Left ventricle myocardium inferior (tissue), 1 donor: ENCODE results near the gene MAML3. TPM values are rescaled to one million over a fixed set of nuclear protein-coding genes. Genes with fewer than 3 reads are reported as not detected.

ENCODE experiments used
- DNase-seq: peaks from one replicate; pipeline ENCODE4 v3.0.0-alpha.2; 2020
- H3K27ac ChIP-seq: fragments of 200-600 bp; replicated peaks from 2 replicates; pipeline ENCODE4 v1.8.0; 2021
- H3K27me3 ChIP-seq: fragments of 200-600 bp; 2 replicates; pipeline ENCODE4 v1.8.0; 2021; ENCODE audit warnings: low read depth
- H3K36me3 ChIP-seq: fragments of 200-600 bp; 2 replicates; pipeline ENCODE4 v1.8.0; 2021
- H3K4me1 ChIP-seq: fragments of 200-600 bp; 2 replicates; pipeline ENCODE4 v1.8.0; 2021
- H3K4me3 ChIP-seq: fragments of 200-600 bp; 2 replicates; pipeline ENCODE4 v1.8.0; 2021; ENCODE audit warnings: mild to moderate bottlenecking, moderate library complexity
- H3K9me3 ChIP-seq: fragments of 200-600 bp; replicated peaks from 2 replicates; pipeline ENCODE4 v1.8.0; 2021
- intact Hi-C: fragments of 100-400 bp; cut with micrococcal nuclease; formaldehyde crosslinking; loops from one replicate; pipeline ENCODE4 v1.11.0; 2022
- total RNA-seq: library from RNA; stranded (reverse); fragmentation: NEBNext Ultra II Directional; extraction: Animal tissue kit (Norgen Biotek cat#: 25700); gene quantifications from one replicate; pipeline ENCODE4 v1.2.1, GENCODE V29; 2021
- TF ChIP-seq, protein P1 (sequence below): fragments of 200-600 bp; IDR thresholded peaks from 2 replicates; pipeline ENCODE4 v1.8.0; 2021; ENCODE audit warnings: antibody characterized with exemption, mild to moderate bottlenecking, borderline replicate concordance
- donor health status: DM: no; HTN: yes; CAD: no; lungs with severe emphysema.

Gene MAML3
- total RNA-seq, 1 donor from 2014 or later, result 2.6 TPM

DNA sequence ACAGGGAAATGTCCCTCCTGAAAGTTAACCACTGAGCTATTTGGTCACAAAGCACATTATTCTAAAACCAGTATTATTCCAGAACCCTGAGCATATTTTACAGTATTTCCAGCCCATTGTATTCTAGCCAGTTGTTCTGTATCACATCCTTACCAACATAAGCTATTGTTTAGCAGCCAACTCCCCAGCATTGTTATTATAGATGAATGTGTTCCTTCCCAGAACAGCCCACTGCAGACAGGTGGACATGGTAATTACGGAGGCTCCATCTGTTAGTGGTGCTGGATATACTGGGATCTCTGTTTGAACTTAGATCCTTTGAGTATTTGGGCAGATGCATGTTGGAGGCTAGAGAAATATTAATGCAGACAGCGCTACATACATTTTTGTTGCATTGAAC lies 362.3 kb downstream of the MAML3 start:
- no peak overlapping the region for H3K4me3 ChIP-seq
- H3K36me3 ChIP-seq, result no peaks in the 10 kb centered on the region
- H3K27me3 ChIP-seq, result no peaks in the 10 kb centered on the region
- peak overlapping the region; percentile 64 for H3K27ac ChIP-seq
- H3K9me3 ChIP-seq, result no peaks in the 10 kb centered on the region
- intact Hi-C loops, result no loop called here
- TF ChIP-seq, protein P1, sequence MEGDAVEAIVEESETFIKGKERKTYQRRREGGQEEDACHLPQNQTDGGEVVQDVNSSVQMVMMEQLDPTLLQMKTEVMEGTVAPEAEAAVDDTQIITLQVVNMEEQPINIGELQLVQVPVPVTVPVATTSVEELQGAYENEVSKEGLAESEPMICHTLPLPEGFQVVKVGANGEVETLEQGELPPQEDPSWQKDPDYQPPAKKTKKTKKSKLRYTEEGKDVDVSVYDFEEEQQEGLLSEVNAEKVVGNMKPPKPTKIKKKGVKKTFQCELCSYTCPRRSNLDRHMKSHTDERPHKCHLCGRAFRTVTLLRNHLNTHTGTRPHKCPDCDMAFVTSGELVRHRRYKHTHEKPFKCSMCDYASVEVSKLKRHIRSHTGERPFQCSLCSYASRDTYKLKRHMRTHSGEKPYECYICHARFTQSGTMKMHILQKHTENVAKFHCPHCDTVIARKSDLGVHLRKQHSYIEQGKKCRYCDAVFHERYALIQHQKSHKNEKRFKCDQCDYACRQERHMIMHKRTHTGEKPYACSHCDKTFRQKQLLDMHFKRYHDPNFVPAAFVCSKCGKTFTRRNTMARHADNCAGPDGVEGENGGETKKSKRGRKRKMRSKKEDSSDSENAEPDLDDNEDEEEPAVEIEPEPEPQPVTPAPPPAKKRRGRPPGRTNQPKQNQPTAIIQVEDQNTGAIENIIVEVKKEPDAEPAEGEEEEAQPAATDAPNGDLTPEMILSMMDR, result no peak
- peaks cover 21% of the 10 kb centered on the region for H3K4me1 ChIP-seq
- DNase-seq, result no peak

DNA sequence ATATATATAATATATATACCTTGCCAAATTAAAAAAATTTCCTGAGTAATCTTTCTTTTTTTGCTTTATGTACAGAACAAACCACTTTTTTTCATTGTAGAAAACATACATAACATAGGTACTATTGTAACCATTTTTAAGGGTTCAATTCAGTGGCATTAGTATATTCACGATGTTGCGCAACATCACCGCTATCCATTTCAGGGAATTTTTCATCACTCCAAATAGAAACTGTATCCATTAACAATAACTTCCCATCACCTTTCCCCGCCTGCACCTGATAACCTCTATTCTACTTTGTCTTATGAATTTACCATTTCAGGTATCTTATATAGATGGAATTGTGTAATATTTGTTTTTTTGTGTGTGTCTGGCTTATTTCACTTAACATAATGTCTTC lies 363.7 kb downstream of the MAML3 start:
- H3K9me3 ChIP-seq, result no peaks in the 10 kb centered on the region
- TF ChIP-seq, protein P1, result no peak
- H3K4me3 ChIP-seq, result no peak overlapping the region
- H3K27me3 ChIP-seq, result no peaks in the 10 kb centered on the region
- peaks cover 21% of the 10 kb centered on the region for H3K4me1 ChIP-seq
- intact Hi-C loops, result no loop called here
- no peak overlapping the region for H3K27ac ChIP-seq
- no peak for DNase-seq
- no peaks in the 10 kb centered on the region for H3K36me3 ChIP-seq

DNA sequence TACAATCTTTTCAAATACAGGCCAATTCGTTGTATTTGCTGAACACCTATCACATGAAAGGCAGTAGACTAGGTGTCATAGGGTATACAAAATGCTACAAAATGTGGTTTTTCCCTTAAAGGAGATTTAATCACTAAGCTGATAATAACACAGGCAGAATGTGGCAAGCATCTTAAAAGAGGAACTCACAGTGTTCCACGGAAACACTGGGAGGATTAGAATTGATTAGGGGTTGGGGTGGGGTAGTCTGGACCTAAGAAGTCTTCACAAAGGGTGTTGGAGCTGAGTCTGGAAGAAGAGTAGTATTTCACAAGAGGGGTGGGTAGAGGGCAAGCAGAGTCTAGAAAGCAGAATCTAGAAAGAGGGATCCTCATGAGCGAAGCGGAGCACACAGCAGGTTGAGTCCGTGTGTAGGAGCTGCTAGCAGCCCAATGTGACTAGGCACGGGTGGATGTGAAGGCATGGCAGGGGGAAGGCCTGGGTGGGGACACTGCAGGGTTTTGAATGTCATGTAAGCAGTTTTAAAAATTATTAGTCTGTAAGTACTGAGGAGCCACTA lies 364.8 kb downstream of the MAML3 start:
- peaks cover 12% of the 10 kb centered on the region for H3K4me1 ChIP-seq
- intact Hi-C loops, result no loop called here
- TF ChIP-seq, protein P1, result no peak
- no peak for DNase-seq
- no peaks in the 10 kb centered on the region for H3K9me3 ChIP-seq
- H3K27me3 ChIP-seq, result no peaks in the 10 kb centered on the region
- H3K27ac ChIP-seq, result no peak overlapping the region
- no peaks in the 10 kb centered on the region for H3K36me3 ChIP-seq
- no peak overlapping the region for H3K4me3 ChIP-seq

DNA sequence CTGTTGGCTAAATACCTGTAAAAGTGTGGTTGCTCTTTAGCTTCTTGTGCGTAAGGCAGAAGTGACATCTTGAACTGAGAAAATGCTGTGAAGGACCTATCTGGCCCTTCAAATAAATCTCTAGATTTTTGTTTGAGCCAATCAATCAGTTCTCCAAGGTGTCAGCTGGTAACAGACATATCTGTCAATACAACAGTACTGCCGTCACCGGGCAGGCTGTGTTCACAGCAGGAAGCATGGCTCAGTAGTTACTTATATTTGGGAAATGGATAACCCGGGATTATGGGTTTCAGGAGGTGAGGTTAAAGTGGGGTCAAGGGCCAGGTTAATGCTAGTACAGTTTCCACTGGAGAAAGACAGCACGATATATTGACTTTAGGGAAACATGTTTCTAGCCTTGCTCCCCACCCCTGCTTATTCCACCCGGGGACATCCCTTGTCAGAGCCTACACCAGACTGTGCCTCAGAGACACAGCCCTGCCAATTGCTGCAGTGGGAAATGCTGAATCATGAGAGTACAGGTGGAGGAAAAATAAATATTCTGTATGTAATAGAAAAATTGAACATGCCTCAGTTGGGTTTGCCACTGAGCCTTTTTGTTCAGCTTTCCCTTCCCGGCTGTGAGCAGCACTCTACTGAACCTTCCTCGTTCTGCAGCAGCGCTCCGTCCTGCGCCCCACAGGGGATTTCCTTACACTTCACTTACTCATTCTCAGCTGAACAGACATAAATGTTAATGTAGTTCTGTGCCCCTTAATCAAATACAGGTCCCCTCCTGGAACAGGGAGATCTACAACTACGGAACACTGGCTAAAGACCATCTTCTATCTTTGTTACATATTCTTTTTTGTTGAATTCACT lies 367.3 kb downstream of the MAML3 start:
- H3K27me3 ChIP-seq, result no peaks in the 10 kb centered on the region
- no peak overlapping the region for H3K4me3 ChIP-seq
- no peak for DNase-seq
- TF ChIP-seq, protein P1, result no peak
- H3K27ac ChIP-seq, result no peak overlapping the region
- peaks cover 9% of the 10 kb centered on the region for H3K4me1 ChIP-seq
- no peaks in the 10 kb centered on the region for H3K9me3 ChIP-seq
- intact Hi-C loops, result no loop called here
- no peaks in the 10 kb centered on the region for H3K36me3 ChIP-seq

DNA sequence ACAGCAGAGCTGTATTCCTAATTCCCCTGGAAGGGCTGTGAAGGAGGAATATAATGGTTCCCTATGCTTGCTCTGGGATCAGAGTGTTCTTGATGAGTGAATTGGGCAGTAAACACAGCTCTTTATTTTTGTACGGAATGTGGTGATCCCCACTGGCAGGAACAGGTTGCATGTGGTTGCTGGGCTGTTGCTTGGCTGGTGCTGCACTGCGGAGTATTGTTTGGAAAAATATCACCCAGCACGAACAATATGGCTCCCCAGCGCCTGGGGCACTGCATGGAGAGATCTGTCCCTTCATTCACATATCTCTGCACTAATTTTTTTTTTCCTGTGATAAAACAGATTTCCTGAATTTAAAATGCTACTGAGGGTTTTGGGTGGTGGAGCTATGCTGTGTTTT lies 368.6 kb downstream of the MAML3 start:
- H3K4me1 ChIP-seq, result peaks cover 4% of the 10 kb centered on the region
- intact Hi-C loops, result no loop called here
- no peak for DNase-seq
- no peaks in the 10 kb centered on the region for H3K9me3 ChIP-seq
- TF ChIP-seq, protein P1, result no peak
- H3K36me3 ChIP-seq, result no peaks in the 10 kb centered on the region
- no peak overlapping the region for H3K4me3 ChIP-seq
- H3K27ac ChIP-seq, result no peak overlapping the region
- H3K27me3 ChIP-seq, result no peaks in the 10 kb centered on the region
